ENCODE results near the gene TCF12.
A peak's percentile ranks its signal among the peaks of the same experiment; 100 is the strongest.
"Not testable (repeated sequence)": the region's sequence is repeated elsewhere in the genome, so short reads cannot be mapped to it uniquely, and the experiment has no call there.

Gene TCF12

DNA sequence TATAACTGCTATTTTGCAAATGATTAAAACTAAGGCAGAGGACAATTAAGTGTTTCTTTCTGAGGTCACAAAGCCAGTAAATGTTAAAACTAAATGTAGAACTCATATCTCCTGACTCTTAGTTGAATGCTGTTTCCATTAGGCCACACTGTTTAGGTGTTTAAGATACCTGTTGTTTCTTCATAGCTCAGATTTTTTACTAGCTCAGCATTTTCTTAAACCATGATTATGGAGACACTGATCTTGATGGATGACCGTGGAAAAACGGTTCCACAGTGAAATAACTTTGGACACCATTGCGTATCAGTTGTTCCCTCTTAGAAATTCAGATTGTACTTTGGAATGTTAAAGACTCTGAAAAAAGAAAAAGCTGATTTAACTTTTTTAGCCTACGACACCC is 177.5 kb downstream of the TCF12 start:
- Histone ChIP-seq H3K4me3 (replicated peaks; ENCODE audit: insufficient read depth, low read length) (no peak overlapping the region), H3K27ac (replicated peaks) (no peak overlapping the region), H3K27me3 (ENCODE audit: insufficient read depth, poor library complexity, severe bottlenecking) (no peaks in the 10 kb centered on the region)
- TF ChIP-seq POLR2AphosphoS5 (IDR thresholded peaks at IDR 0.05; ENCODE audit: low read depth) (no peak), SPI1 (IDR thresholded peaks at IDR 0.05; ENCODE audit: borderline replicate concordance, low read depth) (no peak), GABPA (IDR thresholded peaks at IDR 0.05; ENCODE audit: low read depth) (no peak)
- TF ChIP-seq, protein P1, sequence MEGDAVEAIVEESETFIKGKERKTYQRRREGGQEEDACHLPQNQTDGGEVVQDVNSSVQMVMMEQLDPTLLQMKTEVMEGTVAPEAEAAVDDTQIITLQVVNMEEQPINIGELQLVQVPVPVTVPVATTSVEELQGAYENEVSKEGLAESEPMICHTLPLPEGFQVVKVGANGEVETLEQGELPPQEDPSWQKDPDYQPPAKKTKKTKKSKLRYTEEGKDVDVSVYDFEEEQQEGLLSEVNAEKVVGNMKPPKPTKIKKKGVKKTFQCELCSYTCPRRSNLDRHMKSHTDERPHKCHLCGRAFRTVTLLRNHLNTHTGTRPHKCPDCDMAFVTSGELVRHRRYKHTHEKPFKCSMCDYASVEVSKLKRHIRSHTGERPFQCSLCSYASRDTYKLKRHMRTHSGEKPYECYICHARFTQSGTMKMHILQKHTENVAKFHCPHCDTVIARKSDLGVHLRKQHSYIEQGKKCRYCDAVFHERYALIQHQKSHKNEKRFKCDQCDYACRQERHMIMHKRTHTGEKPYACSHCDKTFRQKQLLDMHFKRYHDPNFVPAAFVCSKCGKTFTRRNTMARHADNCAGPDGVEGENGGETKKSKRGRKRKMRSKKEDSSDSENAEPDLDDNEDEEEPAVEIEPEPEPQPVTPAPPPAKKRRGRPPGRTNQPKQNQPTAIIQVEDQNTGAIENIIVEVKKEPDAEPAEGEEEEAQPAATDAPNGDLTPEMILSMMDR (IDR thresholded peaks at IDR 0.05; ENCODE audit: insufficient read depth, low read length) = no peak
- TF ChIP-seq, protein P2, sequence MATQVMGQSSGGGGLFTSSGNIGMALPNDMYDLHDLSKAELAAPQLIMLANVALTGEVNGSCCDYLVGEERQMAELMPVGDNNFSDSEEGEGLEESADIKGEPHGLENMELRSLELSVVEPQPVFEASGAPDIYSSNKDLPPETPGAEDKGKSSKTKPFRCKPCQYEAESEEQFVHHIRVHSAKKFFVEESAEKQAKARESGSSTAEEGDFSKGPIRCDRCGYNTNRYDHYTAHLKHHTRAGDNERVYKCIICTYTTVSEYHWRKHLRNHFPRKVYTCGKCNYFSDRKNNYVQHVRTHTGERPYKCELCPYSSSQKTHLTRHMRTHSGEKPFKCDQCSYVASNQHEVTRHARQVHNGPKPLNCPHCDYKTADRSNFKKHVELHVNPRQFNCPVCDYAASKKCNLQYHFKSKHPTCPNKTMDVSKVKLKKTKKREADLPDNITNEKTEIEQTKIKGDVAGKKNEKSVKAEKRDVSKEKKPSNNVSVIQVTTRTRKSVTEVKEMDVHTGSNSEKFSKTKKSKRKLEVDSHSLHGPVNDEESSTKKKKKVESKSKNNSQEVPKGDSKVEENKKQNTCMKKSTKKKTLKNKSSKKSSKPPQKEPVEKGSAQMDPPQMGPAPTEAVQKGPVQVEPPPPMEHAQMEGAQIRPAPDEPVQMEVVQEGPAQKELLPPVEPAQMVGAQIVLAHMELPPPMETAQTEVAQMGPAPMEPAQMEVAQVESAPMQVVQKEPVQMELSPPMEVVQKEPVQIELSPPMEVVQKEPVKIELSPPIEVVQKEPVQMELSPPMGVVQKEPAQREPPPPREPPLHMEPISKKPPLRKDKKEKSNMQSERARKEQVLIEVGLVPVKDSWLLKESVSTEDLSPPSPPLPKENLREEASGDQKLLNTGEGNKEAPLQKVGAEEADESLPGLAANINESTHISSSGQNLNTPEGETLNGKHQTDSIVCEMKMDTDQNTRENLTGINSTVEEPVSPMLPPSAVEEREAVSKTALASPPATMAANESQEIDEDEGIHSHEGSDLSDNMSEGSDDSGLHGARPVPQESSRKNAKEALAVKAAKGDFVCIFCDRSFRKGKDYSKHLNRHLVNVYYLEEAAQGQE (IDR thresholded peaks at IDR 0.05; ENCODE audit: insufficient replicate concordance, low read depth) = no peak
- no peak for DNase-seq (ENCODE audit: low read depth in 1 of 2, low spot score in 1 of 2)

DNA sequence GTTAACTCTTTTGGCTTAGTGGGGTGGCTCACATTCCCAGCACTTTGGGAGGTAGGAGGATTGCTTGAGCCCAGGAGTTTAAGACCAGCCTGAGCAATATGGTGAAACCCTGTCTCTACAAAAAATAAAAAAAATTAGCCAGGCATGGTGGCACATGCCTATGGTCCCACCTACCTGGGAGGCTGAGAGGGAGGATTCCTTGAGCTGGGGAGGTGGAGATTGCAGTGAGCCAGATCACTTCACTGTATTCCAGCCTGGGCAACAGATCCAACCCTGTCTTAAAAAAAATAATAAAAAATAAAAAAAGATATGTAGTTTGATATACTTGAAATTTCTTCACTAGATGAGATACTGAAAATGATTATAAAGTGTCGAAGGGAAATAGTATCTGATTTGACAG is 178.8 kb downstream of the TCF12 start:
- no peak for DNase-seq (ENCODE audit: low read depth in 1 of 2, low spot score in 1 of 2)
- Histone ChIP-seq H3K27ac (replicated peaks) (no peak overlapping the region), H3K27me3 (ENCODE audit: insufficient read depth, poor library complexity, severe bottlenecking) (no peaks in the 10 kb centered on the region), H3K4me3 (replicated peaks; ENCODE audit: insufficient read depth, low read length) (no peak overlapping the region)
- TF ChIP-seq SPI1 (IDR thresholded peaks at IDR 0.05; ENCODE audit: borderline replicate concordance, low read depth) (no peak), POLR2AphosphoS5 (IDR thresholded peaks at IDR 0.05; ENCODE audit: low read depth) (no peak)
- TF ChIP-seq, protein P2 (IDR thresholded peaks at IDR 0.05; ENCODE audit: insufficient replicate concordance, low read depth) = no peak
- TF ChIP-seq, protein P1 (IDR thresholded peaks at IDR 0.05; ENCODE audit: insufficient read depth, low read length) = no peak

DNA sequence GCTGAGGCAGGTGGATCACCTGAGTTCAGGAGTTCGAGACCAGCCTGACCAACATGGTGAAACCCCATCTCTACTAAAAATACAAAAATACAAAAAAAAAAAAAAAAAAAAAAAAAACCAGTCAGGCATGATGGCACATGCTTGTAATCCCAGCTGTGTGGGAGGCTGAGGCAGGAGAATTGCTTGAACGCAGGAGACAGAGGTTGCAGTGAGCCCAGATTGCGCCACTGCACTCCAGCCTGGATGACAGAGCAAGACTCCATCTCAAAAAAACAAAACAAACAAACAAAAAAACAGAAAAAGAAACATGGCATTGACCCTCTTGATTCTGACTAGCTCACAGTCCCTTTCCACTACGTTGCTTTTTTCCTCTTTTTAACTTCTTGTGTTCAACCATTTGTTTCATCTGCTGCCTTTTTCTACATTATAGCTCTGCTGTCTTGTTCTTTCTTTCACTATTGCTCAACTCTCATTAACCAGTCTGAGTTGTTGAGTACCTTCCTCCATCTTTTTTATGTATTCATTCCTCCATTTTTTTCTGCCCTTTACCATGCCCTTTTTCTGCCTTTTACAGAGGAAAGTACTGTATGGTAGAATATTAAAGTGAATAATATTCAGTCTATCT is 179.6 kb downstream of the TCF12 start:
- DNase-seq (ENCODE audit: low read depth in 1 of 2, low spot score in 1 of 2) = peak in 1 of 2 experiments; percentile 9
- not testable (repeated sequence) for H3K27ac ChIP-seq (replicated peaks)

DNA sequence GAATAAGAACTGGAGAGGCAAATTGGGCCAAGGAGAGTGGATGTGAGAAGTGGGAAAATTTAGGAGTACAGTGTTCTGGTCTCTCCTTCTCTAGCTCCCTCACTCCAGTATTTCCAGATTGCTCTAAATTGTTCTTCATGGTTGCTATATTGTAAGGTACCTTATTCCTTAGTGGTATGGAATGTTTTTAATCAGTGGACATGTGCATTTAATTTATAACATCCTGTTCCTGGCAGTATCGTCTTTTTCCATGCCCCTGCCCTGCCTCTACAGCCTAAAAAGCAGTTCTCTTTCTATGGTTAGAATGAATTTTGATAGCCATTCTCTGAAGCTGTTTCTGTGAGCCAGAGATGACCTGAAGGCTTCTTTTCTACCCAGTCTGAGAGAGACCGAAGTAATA is 180.5 kb downstream of the TCF12 start:
- no peak overlapping the region for H3K27ac ChIP-seq (replicated peaks)
- H3K27me3 ChIP-seq (ENCODE audit: insufficient read depth, poor library complexity, severe bottlenecking) = no peaks in the 10 kb centered on the region
- no peak overlapping the region for H3K4me3 ChIP-seq (replicated peaks; ENCODE audit: insufficient read depth, low read length)
- TF ChIP-seq POLR2AphosphoS5 (IDR thresholded peaks at IDR 0.05; ENCODE audit: low read depth) (no peak), SPI1 (IDR thresholded peaks at IDR 0.05; ENCODE audit: borderline replicate concordance, low read depth) (no peak), GABPA (IDR thresholded peaks at IDR 0.05; ENCODE audit: low read depth) (no peak)
- TF ChIP-seq, protein P1 (IDR thresholded peaks at IDR 0.05; ENCODE audit: insufficient read depth, low read length) = no peak
- TF ChIP-seq, protein P2 (IDR thresholded peaks at IDR 0.05; ENCODE audit: insufficient replicate concordance, low read depth) = no peak
- DNase-seq (ENCODE audit: low read depth in 1 of 2, low spot score in 1 of 2) = no peak

More for the DNA sequence above, 179.6 kb downstream of the TCF12 start:
- not testable (repeated sequence) for H3K27me3 ChIP-seq (ENCODE audit: insufficient read depth, poor library complexity, severe bottlenecking); H3K4me3 ChIP-seq (replicated peaks; ENCODE audit: insufficient read depth, low read length)

Data from HL-60 (cell line).